Right lobe of liver (tissue), 6 donors: ENCODE data around the gene DST. TPM values are rescaled to one million over a fixed set of nuclear protein-coding genes. Genes with fewer than 3 reads are reported as not detected.

Experiments
- ATAC-seq, 4 donors: fragments of 200-7000 bp; cut with Tn5 transposase; one replicate each; pipeline ENCODE4 v1.9.1; 2020; ENCODE audit warnings: mild to moderate bottlenecking in 4 of 4, moderate library complexity in 4 of 4
- DNase-seq, 3 donors: peaks; one replicate each; pipeline ENCODE4 v3.0.0-alpha.2; 2020
- H3K27ac ChIP-seq, 3 donors: fragments of 200-600 bp; one replicate each; pipeline ENCODE4 v1.8.0; 2022
- H3K27me3 ChIP-seq, 2 donors: fragments of 200-600 bp; one replicate each; pipeline ENCODE4 v1.8.0; 2022
- H3K36me3 ChIP-seq, 4 donors: fragments of 200-600 bp; sonication (generic) in 1 of 4; one replicate each; pipeline versions ENCODE4 v1.5.1 to v1.8.0; 2017 to 2022; ENCODE audit warnings: control low read depth in 1 of 4
- H3K4me1 ChIP-seq, 4 donors: fragments of 200-600 bp; sonication (generic) in 1 of 4; one replicate each; pipeline versions ENCODE4 v1.5.1 to v1.8.0; 2017 to 2022; ENCODE audit warnings: control low read depth in 1 of 4
- H3K4me3 ChIP-seq, 3 donors: fragments of 200-600 bp; one replicate each; pipeline ENCODE4 v1.8.0; 2022
- H3K9me3 ChIP-seq, 4 donors: fragments of 200-600 bp; sonication (generic) in 1 of 4; one replicate each; pipeline versions ENCODE4 v1.5.1 to v1.8.0; 2017 to 2022; ENCODE audit warnings: control low read depth in 1 of 4
- CTCF ChIP-seq, 4 donors: fragments of 200-600 bp in 3 of 4; fragments of 450-650 bp in 1 of 4; IDR thresholded peaks; one replicate each; pipeline versions ENCODE4 v1.5.1 to v1.8.0; 2016 to 2022; ENCODE audit warnings: antibody characterized with exemption in 4 of 4, mild to moderate bottlenecking in 2 of 4
- POLR2A ChIP-seq: fragments of 450-650 bp; IDR thresholded peaks from one replicate; pipeline ENCODE4 v1.6.1; 2017; ENCODE audit warnings: antibody characterized with exemption, mild to moderate bottlenecking
- WGBS: methylation state at CpG from one replicate; pipeline ENCODE4 v1.1.6; 2018; ENCODE audit warnings: low coverage, low lambda C conversion rate; ENCODE audit not compliant: insufficient coverage; ENCODE audit errors: missing lambda C conversion rate; 5-methylcytosine and 5-hydroxymethylcytosine counted together
- intact Hi-C, 2 donors: fragments of 100-400 bp; cut with DNase I; formaldehyde crosslinking; loops; one replicate each; pipeline versions ENCODE4 v1.11.2 to v1.14.1; 2022
- total RNA-seq, 6 experiments: library from RNA; depleted of rRNA in 2 of 6; stranded (reverse); fragments of >200 nt in 2 of 6; fragmentation: NEBNext Ultra II Directional in 3 of 6; extraction: Animal tissue kit (Norgen Biotek cat#: 25700) in 3 of 6; gene quantifications; one replicate each; pipeline versions ENCODE4 v1.1.0 to v1.2.4, GENCODE V29; 2016 to 2023
- donor health status: DM: no; HTN: yes; CAD: no.
- donor health status: DM: no; HTN: no; CAD: no.
- donor health status: DM: no; HTN: no; CAD: no.
- donor health status: DM: no; HTN: yes; CAD: no.
- donor health status: DM: no; HTN: yes; CAD: no.

The DST gene
- total RNA-seq, 6 experiments from 2014 or later: 92.1 to 207 (median 156) TPM

GRCh38 chr6:56541741-56542360, 100.8 kb downstream of the DST start:
- Histone ChIP-seq H3K27me3 (no peaks in the 10 kb centered on the region), H3K36me3 (no peaks in the 10 kb centered on the region), H3K27ac (peak overlapping the region; percentile 89 to 95 (median 92)), H3K4me3 (peak overlapping the region; percentile 35 to 61 (median 54)), H3K9me3 (no peaks in the 10 kb centered on the region), H3K4me1 (peaks cover 0 to 35% (median 13%) of the 10 kb centered on the region in 4 donors)
- TF ChIP-seq CTCF (IDR thresholded peaks at IDR 0.05) (no peak), POLR2A (no peak)
- ATAC-seq (no peak), DNase-seq (no peak)
- 6% methylated on average over 3 of the region's 3 CpGs for WGBS
- intact Hi-C loops: no loop called here

- Histone ChIP-seq H3K27me3 (no peaks in the 10 kb centered on the region), H3K4me1 (peaks cover 0 to 35% (median 13%) of the 10 kb centered on the region in 4 donors), H3K36me3 (peaks cover 0 to 5% (median 1%) of the 10 kb centered on the region in 4 donors), H3K4me3 (peak overlapping the region; percentile 35 to 61 (median 54)), H3K27ac (peak overlapping the region; percentile 89 to 95 (median 92)), H3K9me3 (no peaks in the 10 kb centered on the region)
- TF ChIP-seq CTCF (IDR thresholded peaks at IDR 0.05) (no peak), POLR2A (no peak)
- WGBS: 10% methylated on average over 11 of the region's 11 CpGs
- DNase-seq: no peak
- ATAC-seq: peak; percentile 7 to 57 (median 24)
- intact Hi-C loops: no loop called here
These were observed 101.6 kb downstream of the DST start for GRCh38 chr6:56541030-56541600.

- peak overlapping the region; percentile 89 to 95 (median 92) for H3K27ac ChIP-seq
- TF ChIP-seq CTCF (IDR thresholded peaks at IDR 0.05): no peak
- TF ChIP-seq POLR2A: no peak
- DNase-seq (no peak), ATAC-seq (no peak)
- H3K9me3 ChIP-seq: no peaks in the 10 kb centered on the region
- intact Hi-C loops: no loop called here
- peak overlapping the region; percentile 35 to 61 (median 54) for H3K4me3 ChIP-seq
- H3K27me3 ChIP-seq: no peaks in the 10 kb centered on the region
- peaks cover 0 to 35% (median 13%) of the 10 kb centered on the region in 4 donors for H3K4me1 ChIP-seq
- WGBS: 56% methylated on average over 9 of the region's 9 CpGs
- peaks cover 0 to 11% (median 4%) of the 10 kb centered on the region in 4 donors for H3K36me3 ChIP-seq
These were observed 102.3 kb downstream of the DST start for GRCh38 chr6:56540232-56541029.

GRCh38 chr6:56539527-56540105, 103.1 kb downstream of the DST start:
- Histone ChIP-seq H3K27me3 (no peaks in the 10 kb centered on the region), H3K27ac (peak overlapping the region; percentile 89 to 95 (median 92)), H3K4me1 (peaks cover 0 to 35% (median 13%) of the 10 kb centered on the region in 4 donors), H3K36me3 (peaks cover 0 to 18% (median 6%) of the 10 kb centered on the region in 4 donors), H3K9me3 (no peaks in the 10 kb centered on the region), H3K4me3 (peak overlapping the region in 1 of 3 donors; percentile 4)
- intact Hi-C loops: no loop called here
- ATAC-seq: no peak
- TF ChIP-seq CTCF (IDR thresholded peaks at IDR 0.05): no peak
- no peak for TF ChIP-seq POLR2A
- no peak for DNase-seq
